NCI-H526 treated with DMSO at 0.1 percent for 48 hours (cell line): Measurements from ENCODE around the gene EPS8L2.
"Not testable (repeated sequence)": the region's sequence is repeated elsewhere in the genome, so short reads cannot be mapped to it uniquely, and the experiment has no call there.

ENCODE experiments used
- DNase-seq: peaks from one replicate; lab custom pipeline; 2025; lab: John Stamatoyannopoulos, UW

The EPS8L2 gene

GRCh38 chr11:690244-690643 is 15.8 kb upstream of the EPS8L2 start:
- not testable (repeated sequence) for DNase-seq

- DNase-seq, result no peak
Measured at GRCh38 chr11:690738-691633, 15.0 kb upstream of the EPS8L2 start.

- DNase-seq, result no peak
Measured at GRCh38 chr11:691710-692590, 14.1 kb upstream of the EPS8L2 start.

- no peak for DNase-seq
Measured at GRCh38 chr11:692824-693414, 13.1 kb upstream of the EPS8L2 start.

GRCh38 chr11:693415-693831 is 12.6 kb upstream of the EPS8L2 start:
- DNase-seq, result no peak

- no peak for DNase-seq
Measured at GRCh38 chr11:693887-694562, 12.0 kb upstream of the EPS8L2 start.

GRCh38 chr11:694563-695287 is 11.3 kb upstream of the EPS8L2 start, which contains the start of gene DEAF1:
TSS of gene DEAF1 (minus strand) at chr11:695222. CDS start at chr11:695047, 175 bp downstream.
- peak; percentile 98 for DNase-seq

- DNase-seq, result no peak
Measured at GRCh38 chr11:695288-695537, 10.8 kb upstream of the EPS8L2 start.

GRCh38 chr11:695538-696248 is 10.3 kb upstream of the EPS8L2 start, which contains the start of gene TMEM80:
TSS of gene TMEM80 (plus strand) at chr11:695816. CDS start at chr11:695828, 12 bp downstream.
- DNase-seq, result peak; percentile 98

- no peak for DNase-seq
Measured at GRCh38 chr11:696955-697491, 9.0 kb upstream of the EPS8L2 start.

- DNase-seq, result no peak
Measured at GRCh38 chr11:697811-698311, 8.2 kb upstream of the EPS8L2 start.

GRCh38 chr11:698493-699115 is 7.4 kb upstream of the EPS8L2 start:
- DNase-seq, result no peak

- DNase-seq, result no peak
Measured at GRCh38 chr11:699116-699508, 6.9 kb upstream of the EPS8L2 start.

- DNase-seq, result no peak
Measured at GRCh38 chr11:699753-700152, 6.3 kb upstream of the EPS8L2 start.

- no peak for DNase-seq
Measured at GRCh38 chr11:701741-702461, 4.1 kb upstream of the EPS8L2 start.

GRCh38 chr11:702462-703461 is 3.3 kb upstream of the EPS8L2 start:
- no peak for DNase-seq

GRCh38 chr11:703506-703905 is 2.5 kb upstream of the EPS8L2 start:
- no peak for DNase-seq

GRCh38 chr11:704228-704674 is 1.8 kb upstream of the EPS8L2 start:
- no peak for DNase-seq
